ENCODE results near the gene GRIN3A.
A peak's percentile ranks its signal among the peaks of the same experiment; 100 is the strongest.

Gene GRIN3A

DNA sequence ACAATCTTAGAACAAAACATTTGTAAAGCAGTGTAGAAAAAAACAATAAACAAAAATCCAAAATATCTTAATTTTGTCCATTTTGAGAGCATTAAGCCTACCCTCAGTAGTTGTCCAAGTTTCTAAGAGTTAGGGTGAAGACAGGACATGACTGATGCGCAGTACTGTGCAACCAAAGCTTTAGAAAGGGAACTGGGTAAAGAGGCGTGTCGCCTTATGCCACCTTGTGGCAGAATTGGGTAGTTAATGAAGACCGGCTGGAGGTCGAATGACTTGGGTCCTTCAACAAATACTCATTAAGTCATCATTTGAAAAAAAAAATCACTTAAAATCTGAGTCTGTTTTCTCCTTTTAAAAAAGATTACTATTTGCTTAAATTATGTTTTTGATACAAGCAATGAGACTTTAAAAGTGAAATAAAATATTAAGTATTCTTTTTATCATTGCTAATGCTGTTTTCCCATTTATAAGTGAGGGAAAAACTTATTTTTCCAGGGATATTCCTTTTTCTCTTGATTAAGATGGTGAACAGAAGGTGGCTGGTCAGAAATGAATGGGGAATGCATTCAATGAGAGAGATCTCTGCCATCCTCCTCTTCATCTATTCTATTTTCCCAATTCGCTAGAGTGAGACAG is 208.3 kb downstream of the GRIN3A start:
- TF ChIP-seq CTCF (IDR thresholded peaks at IDR 0.05; ENCODE audit: low read depth, low read length) = peak; percentile 77
- DNase-seq (ENCODE audit: extremely low read depth, low read depth) = peak; percentile 59

- TF ChIP-seq CTCF (IDR thresholded peaks at IDR 0.05; ENCODE audit: low read depth, low read length) = no peak
- DNase-seq (ENCODE audit: extremely low read depth, low read depth) = no peak
Observed at GRCh38 chr9:101528015-101528414, 210.4 kb downstream of the GRIN3A start.

GRCh38 chr9:101527066-101527465 is 211.4 kb downstream of the GRIN3A start:
- DNase-seq (ENCODE audit: extremely low read depth, low read depth) = no peak
- no peak for TF ChIP-seq CTCF (IDR thresholded peaks at IDR 0.05; ENCODE audit: low read depth, low read length)

GRCh38 chr9:101524371-101524770 is 214.1 kb downstream of the GRIN3A start:
- no peak for DNase-seq (ENCODE audit: extremely low read depth, low read depth)
- no peak for TF ChIP-seq CTCF (IDR thresholded peaks at IDR 0.05; ENCODE audit: low read depth, low read length)
